DND-41 (cell line): ENCODE data around the gene BRD9.

Source experiments
- EZH2 ChIP-seq: IDR thresholded peaks from 3 replicates; pipeline ENCODE4 v1.6.1; 2012; ENCODE audit warnings: borderline replicate concordance, low read depth, mild to moderate bottlenecking, moderate library complexity, low read length, inconsistent platforms; ENCODE audit not compliant: severe bottlenecking
- TF ChIP-seq, protein P1 (sequence below): IDR thresholded peaks from 2 replicates; pipeline ENCODE4 v1.5.1; 2012; ENCODE audit warnings: borderline replicate concordance, low read length, moderate library complexity, mild to moderate bottlenecking; ENCODE audit not compliant: poor library complexity, severe bottlenecking; ENCODE audit errors: extremely low read depth

DNA sequence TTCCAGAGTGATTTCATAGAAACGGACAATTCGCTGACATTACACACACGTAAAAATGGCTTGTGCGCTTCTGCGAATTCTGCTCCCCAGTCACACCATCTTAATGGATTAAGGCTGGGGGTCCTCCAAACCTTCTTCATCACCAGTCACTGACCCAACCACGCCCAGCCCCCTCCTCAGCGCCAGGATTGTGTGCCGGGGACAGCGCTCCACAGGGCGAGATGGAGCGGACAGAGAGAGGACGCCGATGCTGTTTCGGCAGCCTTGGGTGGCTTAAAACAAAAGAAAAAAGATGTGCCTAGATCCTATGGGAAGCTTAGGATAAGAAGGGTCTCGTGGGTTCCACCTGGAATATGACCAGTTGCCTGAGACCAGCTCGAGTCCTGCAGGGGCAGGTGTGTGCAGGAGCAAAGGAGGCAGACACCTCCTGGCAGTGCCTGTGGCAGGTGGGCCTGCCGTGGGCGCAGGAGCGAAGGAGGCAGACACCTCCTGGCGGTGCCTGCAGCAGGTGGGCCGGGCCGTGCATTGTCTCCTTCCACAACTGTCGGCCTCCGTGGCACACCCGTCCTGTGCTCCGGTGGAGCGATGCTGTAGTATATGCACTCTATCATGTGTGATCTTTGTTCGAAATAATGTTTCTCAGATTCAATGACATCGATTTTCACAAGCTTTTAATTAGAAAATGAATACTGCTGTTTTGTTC, 20.9 kb downstream of the BRD9 start:
- no peak for TF ChIP-seq EZH2
- TF ChIP-seq, protein P1, sequence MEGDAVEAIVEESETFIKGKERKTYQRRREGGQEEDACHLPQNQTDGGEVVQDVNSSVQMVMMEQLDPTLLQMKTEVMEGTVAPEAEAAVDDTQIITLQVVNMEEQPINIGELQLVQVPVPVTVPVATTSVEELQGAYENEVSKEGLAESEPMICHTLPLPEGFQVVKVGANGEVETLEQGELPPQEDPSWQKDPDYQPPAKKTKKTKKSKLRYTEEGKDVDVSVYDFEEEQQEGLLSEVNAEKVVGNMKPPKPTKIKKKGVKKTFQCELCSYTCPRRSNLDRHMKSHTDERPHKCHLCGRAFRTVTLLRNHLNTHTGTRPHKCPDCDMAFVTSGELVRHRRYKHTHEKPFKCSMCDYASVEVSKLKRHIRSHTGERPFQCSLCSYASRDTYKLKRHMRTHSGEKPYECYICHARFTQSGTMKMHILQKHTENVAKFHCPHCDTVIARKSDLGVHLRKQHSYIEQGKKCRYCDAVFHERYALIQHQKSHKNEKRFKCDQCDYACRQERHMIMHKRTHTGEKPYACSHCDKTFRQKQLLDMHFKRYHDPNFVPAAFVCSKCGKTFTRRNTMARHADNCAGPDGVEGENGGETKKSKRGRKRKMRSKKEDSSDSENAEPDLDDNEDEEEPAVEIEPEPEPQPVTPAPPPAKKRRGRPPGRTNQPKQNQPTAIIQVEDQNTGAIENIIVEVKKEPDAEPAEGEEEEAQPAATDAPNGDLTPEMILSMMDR, result no peak
